ENCODE results near the gene PSMB9.

DNA sequence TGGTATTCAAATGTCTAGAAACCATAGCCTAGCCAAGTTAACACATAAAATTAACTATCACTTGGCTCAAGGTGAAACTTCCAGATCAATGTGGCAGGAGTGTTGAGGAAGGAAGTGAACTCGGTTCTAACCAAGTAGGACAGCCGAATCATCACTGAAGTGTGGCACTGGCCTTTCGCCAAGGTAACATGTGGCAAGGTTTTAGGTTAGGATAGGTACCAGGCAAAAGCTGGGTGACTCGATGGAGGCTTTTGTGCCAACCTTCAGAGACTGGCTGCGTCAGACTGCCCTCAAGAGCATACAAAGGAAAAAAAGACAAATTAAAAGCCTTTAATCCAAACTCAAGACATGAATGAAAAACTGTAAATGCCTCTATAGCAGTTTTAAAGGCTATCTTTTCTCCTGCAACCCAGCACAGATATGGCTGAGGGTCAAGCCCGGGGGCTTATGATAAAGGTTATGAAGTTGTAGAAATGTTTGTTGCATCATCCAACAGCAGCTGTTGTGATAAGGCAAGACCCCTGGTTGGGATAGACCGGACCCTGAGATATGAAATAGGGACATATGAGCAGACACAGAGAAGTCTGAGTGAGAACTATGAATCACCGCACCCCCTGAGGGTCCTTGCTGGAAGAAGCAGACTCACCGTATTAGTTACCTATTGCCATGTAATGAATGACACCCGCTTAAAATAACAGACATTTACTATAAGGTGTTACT lies 11.9 kb downstream of the PSMB9 start:
- TF ChIP-seq POLR2AphosphoS5 (IDR thresholded peaks at IDR 0.05; ENCODE audit: low read depth) = no peak
- TF ChIP-seq, protein P1, sequence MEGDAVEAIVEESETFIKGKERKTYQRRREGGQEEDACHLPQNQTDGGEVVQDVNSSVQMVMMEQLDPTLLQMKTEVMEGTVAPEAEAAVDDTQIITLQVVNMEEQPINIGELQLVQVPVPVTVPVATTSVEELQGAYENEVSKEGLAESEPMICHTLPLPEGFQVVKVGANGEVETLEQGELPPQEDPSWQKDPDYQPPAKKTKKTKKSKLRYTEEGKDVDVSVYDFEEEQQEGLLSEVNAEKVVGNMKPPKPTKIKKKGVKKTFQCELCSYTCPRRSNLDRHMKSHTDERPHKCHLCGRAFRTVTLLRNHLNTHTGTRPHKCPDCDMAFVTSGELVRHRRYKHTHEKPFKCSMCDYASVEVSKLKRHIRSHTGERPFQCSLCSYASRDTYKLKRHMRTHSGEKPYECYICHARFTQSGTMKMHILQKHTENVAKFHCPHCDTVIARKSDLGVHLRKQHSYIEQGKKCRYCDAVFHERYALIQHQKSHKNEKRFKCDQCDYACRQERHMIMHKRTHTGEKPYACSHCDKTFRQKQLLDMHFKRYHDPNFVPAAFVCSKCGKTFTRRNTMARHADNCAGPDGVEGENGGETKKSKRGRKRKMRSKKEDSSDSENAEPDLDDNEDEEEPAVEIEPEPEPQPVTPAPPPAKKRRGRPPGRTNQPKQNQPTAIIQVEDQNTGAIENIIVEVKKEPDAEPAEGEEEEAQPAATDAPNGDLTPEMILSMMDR (conservative IDR thresholded peaks at IDR 0.05; ENCODE audit: low read depth in 2 of 2) = no peak
- no peak for TF ChIP-seq EZH2 (IDR thresholded peaks at IDR 0.05; ENCODE audit: low read depth, unreplicated experiment)
- TF ChIP-seq EZH2phosphoT487 (IDR thresholded peaks at IDR 0.05; ENCODE audit: unreplicated experiment) = no peak
- no peak for TF ChIP-seq CREB1 (CRISPR knock-in tag; IDR thresholded peaks at IDR 0.05; ENCODE audit: low read depth)
- TF ChIP-seq, protein P2, sequence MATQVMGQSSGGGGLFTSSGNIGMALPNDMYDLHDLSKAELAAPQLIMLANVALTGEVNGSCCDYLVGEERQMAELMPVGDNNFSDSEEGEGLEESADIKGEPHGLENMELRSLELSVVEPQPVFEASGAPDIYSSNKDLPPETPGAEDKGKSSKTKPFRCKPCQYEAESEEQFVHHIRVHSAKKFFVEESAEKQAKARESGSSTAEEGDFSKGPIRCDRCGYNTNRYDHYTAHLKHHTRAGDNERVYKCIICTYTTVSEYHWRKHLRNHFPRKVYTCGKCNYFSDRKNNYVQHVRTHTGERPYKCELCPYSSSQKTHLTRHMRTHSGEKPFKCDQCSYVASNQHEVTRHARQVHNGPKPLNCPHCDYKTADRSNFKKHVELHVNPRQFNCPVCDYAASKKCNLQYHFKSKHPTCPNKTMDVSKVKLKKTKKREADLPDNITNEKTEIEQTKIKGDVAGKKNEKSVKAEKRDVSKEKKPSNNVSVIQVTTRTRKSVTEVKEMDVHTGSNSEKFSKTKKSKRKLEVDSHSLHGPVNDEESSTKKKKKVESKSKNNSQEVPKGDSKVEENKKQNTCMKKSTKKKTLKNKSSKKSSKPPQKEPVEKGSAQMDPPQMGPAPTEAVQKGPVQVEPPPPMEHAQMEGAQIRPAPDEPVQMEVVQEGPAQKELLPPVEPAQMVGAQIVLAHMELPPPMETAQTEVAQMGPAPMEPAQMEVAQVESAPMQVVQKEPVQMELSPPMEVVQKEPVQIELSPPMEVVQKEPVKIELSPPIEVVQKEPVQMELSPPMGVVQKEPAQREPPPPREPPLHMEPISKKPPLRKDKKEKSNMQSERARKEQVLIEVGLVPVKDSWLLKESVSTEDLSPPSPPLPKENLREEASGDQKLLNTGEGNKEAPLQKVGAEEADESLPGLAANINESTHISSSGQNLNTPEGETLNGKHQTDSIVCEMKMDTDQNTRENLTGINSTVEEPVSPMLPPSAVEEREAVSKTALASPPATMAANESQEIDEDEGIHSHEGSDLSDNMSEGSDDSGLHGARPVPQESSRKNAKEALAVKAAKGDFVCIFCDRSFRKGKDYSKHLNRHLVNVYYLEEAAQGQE (IDR thresholded peaks at IDR 0.05; ENCODE audit: unreplicated experiment) = no peak
- TF ChIP-seq ZNF114 (CRISPR knock-in tag; IDR thresholded peaks at IDR 0.05) = no peak
- TF ChIP-seq NANOG (IDR thresholded peaks at IDR 0.05; ENCODE audit: borderline replicate concordance) = no peak
- no peak for TF ChIP-seq STAT1 (IDR thresholded peaks at IDR 0.05; ENCODE audit: unreplicated experiment)
- TF ChIP-seq JUNB (IDR thresholded peaks at IDR 0.05; ENCODE audit: unreplicated experiment) = no peak
